IMR-90 (cell line): ENCODE measurements around the gene FOSB. TPM values are rescaled to one million over a fixed set of nuclear protein-coding genes. Genes with fewer than 3 reads are reported as not detected.

ENCODE experiments used
- ATAC-seq: fragments of 200-7000 bp; cut with Tn5 transposase; 2 replicates; pipeline ENCODE4 v1.9.1; 2020; ENCODE audit warnings: low read depth, mild to moderate bottlenecking, moderate library complexity
- BruUV-seq: library from RNA; stranded (reverse); fragments of 400-500 nt; replicated peaks from 2 replicates; lab custom pipeline; 2021; lab: Mats Ljungman, UMichigan
- CTCF ChIA-PET: fragments of 300-600 bp; formaldehyde crosslinking; extraction: SDS; loops from one replicate; lab custom pipeline; 2021; ENCODE audit warnings: antibody characterized with exemption; lab: Yijun Ruan, JAX
- POLR2A ChIA-PET: fragments of 300-600 bp; sonication (Branson Sonifier 250); formaldehyde crosslinking; loops from one replicate; lab custom pipeline; 2022; ENCODE audit warnings: antibody characterized with exemption; ENCODE audit not compliant: unreplicated experiment; lab: Charles Lee
- DNase-seq: peaks from one replicate; pipeline ENCODE4 v3.0.0; 2013
- H2AFZ ChIP-seq: replicated peaks from 2 replicates; pipeline ENCODE3; 2013; ENCODE audit warnings: low read length, mild to moderate bottlenecking; ENCODE audit not compliant: poor library complexity
- H2AK5ac ChIP-seq: 2 replicates; pipeline ENCODE4 v1.6.1; 2013; ENCODE audit warnings: low read depth, low read length, inconsistent platforms
- H2AK9ac ChIP-seq: replicated peaks from 2 replicates; pipeline ENCODE3; 2013; ENCODE audit warnings: mild to moderate bottlenecking, low read depth, low read length, moderate library complexity; ENCODE audit not compliant: poor library complexity
- H2BK120ac ChIP-seq: 2 replicates; pipeline ENCODE4 v1.6.1; 2013; ENCODE audit warnings: low read depth, low read length, inconsistent platforms
- H2BK15ac ChIP-seq: 3 replicates; pipeline ENCODE4 v1.6.1; 2013; ENCODE audit warnings: low read depth, low read length, inconsistent platforms
- H2BK20ac ChIP-seq: 2 replicates; pipeline ENCODE4 v1.6.1; 2013; ENCODE audit warnings: low read depth, mild to moderate bottlenecking, inconsistent platforms, low read length, moderate library complexity
- H2BK5ac ChIP-seq: 2 replicates; pipeline ENCODE4 v1.6.1; 2013; ENCODE audit warnings: mild to moderate bottlenecking, low read depth, low read length, inconsistent platforms; ENCODE audit not compliant: poor library complexity, severe bottlenecking
- H3K14ac ChIP-seq: replicated peaks from 2 replicates; pipeline ENCODE4 v1.6.1; 2013; ENCODE audit warnings: low read depth, low read length, inconsistent platforms
- H3K18ac ChIP-seq: 2 replicates; pipeline ENCODE4 v1.6.1; 2013; ENCODE audit warnings: low read depth, low read length, control low read depth
- H3K23ac ChIP-seq: 2 replicates; pipeline ENCODE4 v1.6.1; 2013; ENCODE audit warnings: low read depth, low read length, inconsistent platforms
- H3K27ac ChIP-seq: 2 replicates; pipeline ENCODE4 v1.5.1; 2013; ENCODE audit warnings: mild to moderate bottlenecking, control low read depth, low read length; ENCODE audit not compliant: insufficient read depth
- H3K27me3 ChIP-seq: 2 replicates; pipeline ENCODE4 v1.6.1; 2013; ENCODE audit warnings: low read length; ENCODE audit not compliant: control insufficient read depth, insufficient read depth
- H3K36me3 ChIP-seq: 2 replicates; pipeline ENCODE4 v1.6.1; 2013; ENCODE audit warnings: low read length, mixed read lengths; ENCODE audit not compliant: control insufficient read depth, insufficient read depth
- H3K4ac ChIP-seq: 2 replicates; pipeline ENCODE4 v1.6.1; 2013; ENCODE audit warnings: low read depth, low read length, inconsistent platforms
- H3K4me1 ChIP-seq: 2 replicates; pipeline ENCODE4 v1.6.1; 2013; ENCODE audit warnings: low read length, mixed read lengths; ENCODE audit not compliant: control insufficient read depth, insufficient read depth
- H3K4me2 ChIP-seq: 2 replicates; pipeline ENCODE4 v1.6.1; 2013; ENCODE audit warnings: low read depth, mild to moderate bottlenecking, control low read depth, low read length, moderate library complexity
- H3K4me3 ChIP-seq: 2 replicates; pipeline ENCODE4 v1.5.1; 2013; ENCODE audit warnings: low read depth, mild to moderate bottlenecking, control low read depth, low read length, moderate library complexity; ENCODE audit not compliant: insufficient read depth
- H3K56ac ChIP-seq: 2 replicates; pipeline ENCODE4 v1.6.1; 2013; ENCODE audit warnings: low read length, inconsistent platforms; ENCODE audit not compliant: insufficient read depth; ENCODE audit errors: extremely low read depth
- H3K79me1 ChIP-seq, 2 experiments: 2 replicates each; pipeline ENCODE4 v1.6.1; 2013; ENCODE audit warnings: low read length in 2 of 2, inconsistent platforms in 1 of 2, low read depth in 1 of 2
- H3K9ac ChIP-seq: 2 replicates; pipeline ENCODE4 v1.6.1; 2013; ENCODE audit warnings: low read depth, low read length, control low read depth
- H3K9me1 ChIP-seq: 2 replicates; pipeline ENCODE4 v1.6.1; 2013; ENCODE audit warnings: low read length, inconsistent platforms; ENCODE audit not compliant: insufficient read depth
- H3K9me3 ChIP-seq: 2 replicates; pipeline ENCODE4 v1.6.1; 2013; ENCODE audit warnings: low read length; ENCODE audit not compliant: control insufficient read depth, insufficient read depth
- H4K20me1 ChIP-seq: 2 replicates; pipeline ENCODE4 v1.6.1; 2013; ENCODE audit warnings: low read length, inconsistent platforms; ENCODE audit not compliant: insufficient read depth
- H4K5ac ChIP-seq: 2 replicates; pipeline ENCODE4 v1.6.1; 2013; ENCODE audit warnings: mild to moderate bottlenecking, low read depth, low read length, control low read depth
- H4K8ac ChIP-seq, 2 experiments: 2 replicates each; pipeline ENCODE4 v1.6.1; 2013; ENCODE audit warnings: low read depth in 2 of 2, low read length in 2 of 2, control low read depth in 1 of 2, inconsistent platforms in 1 of 2
- H4K91ac ChIP-seq: 2 replicates; pipeline ENCODE4 v1.6.1; 2013; ENCODE audit warnings: low read depth, low read length, inconsistent platforms; ENCODE audit not compliant: insufficient read depth
- BHLHE40 ChIP-seq: fragments of 150-350 bp; IDR thresholded peaks from 2 replicates; pipeline ENCODE4 v1.6.1; 2016; ENCODE audit warnings: mild to moderate bottlenecking, low read depth, low read length
- CEBPB ChIP-seq: IDR thresholded peaks from 2 replicates; pipeline ENCODE4 v1.6.1; 2012; ENCODE audit warnings: low read depth, low read length, improper control_type of control experiment
- CHD1 ChIP-seq: IDR thresholded peaks from 2 replicates; pipeline ENCODE4 v1.6.1; 2012; ENCODE audit warnings: low read depth, low read length, improper control_type of control experiment
- FOS ChIP-seq: fragments of 150-350 bp; IDR thresholded peaks from 2 replicates; pipeline ENCODE4 v1.6.1; 2016; ENCODE audit warnings: low read depth, low read length
- MAFK ChIP-seq: IDR thresholded peaks from 2 replicates; pipeline ENCODE4 v1.6.1; 2012; ENCODE audit warnings: low read depth, low read length, improper control_type of control experiment
- MAZ ChIP-seq: IDR thresholded peaks from 2 replicates; pipeline ENCODE4 v1.6.1; 2012; ENCODE audit warnings: low read depth, mild to moderate bottlenecking, low read length, improper control_type of control experiment, moderate library complexity, borderline replicate concordance
- MXI1 ChIP-seq: IDR thresholded peaks from 2 replicates; pipeline ENCODE4 v1.6.1; 2012; ENCODE audit warnings: low read depth, mild to moderate bottlenecking, low read length, moderate library complexity, borderline replicate concordance
- NFE2L2 ChIP-seq: fragments of 150-350 bp; IDR thresholded peaks from 2 replicates; pipeline ENCODE4 v1.6.1; 2016; ENCODE audit warnings: low read depth, mild to moderate bottlenecking, low read length
- POLR2A ChIP-seq: IDR thresholded peaks from 2 replicates; pipeline ENCODE4 v1.6.1; 2012; ENCODE audit warnings: mild to moderate bottlenecking, low read depth, low read length
- RAD21 ChIP-seq: IDR thresholded peaks from 2 replicates; pipeline ENCODE4 v1.6.1; 2012; ENCODE audit warnings: low read length, improper control_type of control experiment
- RCOR1 ChIP-seq: IDR thresholded peaks from 2 replicates; pipeline ENCODE4 v1.6.1; 2012; ENCODE audit warnings: mild to moderate bottlenecking, low read length, improper control_type of control experiment; ENCODE audit not compliant: insufficient replicate concordance
- RFX5 ChIP-seq: IDR thresholded peaks from 2 replicates; pipeline ENCODE4 v1.8.0; 2012; ENCODE audit warnings: low read depth, mild to moderate bottlenecking, low read length, moderate library complexity
- SMC3 ChIP-seq: fragments of 150-350 bp; IDR thresholded peaks from 2 replicates; pipeline ENCODE4 v1.6.1; 2016; ENCODE audit warnings: low read depth, mild to moderate bottlenecking, antibody characterized with exemption, low read length, moderate library complexity
- WGBS, 2 experiments: methylation state at CpG; one replicate each; pipeline versions ENCODE4 v1.1.5 to v1.1.7; 2013; ENCODE audit warnings: missing lambda C conversion rate in 2 of 2; ENCODE audit not compliant: insufficient read length in 1 of 2; ENCODE audit errors: extremely low coverage in 2 of 2; 5-methylcytosine and 5-hydroxymethylcytosine counted together
- dilution Hi-C: fragments of 300-500 bp; cut with HindIII; formaldehyde crosslinking; loops from one replicate; pipeline ENCODE4 v1.14.3; 2018; ENCODE audit warnings: low sequenced_read_pairs; ENCODE audit not compliant: unreplicated experiment
- in situ Hi-C: fragments of 300-500 bp; cut with MboI; formaldehyde crosslinking; loops from 3 replicates; pipeline ENCODE4 v1.14.3; 2019; ENCODE audit warnings: low sequenced_read_pairs, inconsistent platforms, mixed read lengths
- intact Hi-C: fragments of 100-400 bp; cut with micrococcal nuclease; formaldehyde crosslinking; loops from 2 replicates; pipeline ENCODE4 v1.10.0; 2022
- polyA plus RNA-seq, 3 experiments: library from polyadenylated mRNA; depleted of rRNA; stranded (reverse); fragments of >200 nt; gene quantifications; 2 replicates each; pipeline ENCODE4 v1.2.3, GENCODE V29; 2012; ENCODE audit warnings: low replicate concordance in 1 of 3
- total RNA-seq: library from RNA; depleted of rRNA; stranded (reverse); fragments of >200 nt; gene quantifications from 2 replicates; pipeline ENCODE4 v1.2.3, GENCODE V29; 2012
- TF ChIP-seq, protein P1 (sequence below): fragments of 150-350 bp; IDR thresholded peaks from 2 replicates; pipeline ENCODE4 v1.6.1; 2016; ENCODE audit warnings: low read depth, mild to moderate bottlenecking, low read length, moderate library complexity, borderline replicate concordance
- TF ChIP-seq, protein P2 (sequence below): fragments of 150-350 bp; IDR thresholded peaks from 2 replicates; pipeline ENCODE4 v1.6.1; 2017; ENCODE audit warnings: mild to moderate bottlenecking, antibody characterized with exemption, low read length, low read depth
- TF ChIP-seq, protein P3 (sequence below): conservative IDR thresholded peaks from 2 replicates; pipeline ENCODE4 v1.5.1; 2012; ENCODE audit warnings: mild to moderate bottlenecking, low read depth, low read length, improper control_type of control experiment

Gene FOSB
- total and polyA plus RNA-seq, 2 of the 4 experiments (the other 2 are of a cell fraction), result 11.1 to 15.6 TPM

DNA sequence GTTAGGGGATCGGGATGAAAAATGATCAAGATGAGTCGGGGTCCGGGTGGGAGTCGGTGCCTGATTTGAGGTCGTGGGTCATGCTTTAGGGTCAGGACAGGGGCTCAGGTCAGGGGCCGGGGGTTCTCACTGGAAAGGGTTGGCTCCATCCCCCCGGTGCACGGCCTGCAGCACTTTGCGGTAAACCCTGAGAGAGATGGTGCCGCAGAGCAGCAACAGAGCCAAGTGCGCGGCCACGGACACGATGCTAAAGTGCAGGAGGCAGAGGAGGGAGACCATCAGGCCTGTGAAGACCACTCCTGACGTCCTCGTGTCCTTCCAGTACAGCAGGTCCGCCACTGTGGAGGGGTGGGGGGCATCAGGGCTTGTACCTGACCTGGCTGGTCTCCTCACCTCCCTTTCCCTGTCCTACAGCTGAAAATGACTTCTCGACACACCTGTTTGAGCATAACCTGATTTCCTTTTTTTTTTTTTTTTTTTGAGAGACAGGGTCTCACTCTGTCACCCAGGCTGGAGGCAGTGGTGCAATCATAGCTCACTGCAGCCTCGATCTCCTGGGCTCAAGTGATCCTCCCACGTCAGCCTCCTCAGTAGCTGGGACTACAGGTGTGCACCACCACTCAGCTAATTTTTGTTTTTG is 21.5 kb downstream of the FOSB start:
- ChIA-PET CTCF (interaction anchor here (0.6 to 0.9 kb wide), 2 partner anchors 11 to 50 kb away, joined by 3 to 6 read pairs; no protein-coding TSS in a partner anchor), POLR2A (no interaction called here)
- Histone ChIP-seq H2BK20ac (no peak overlapping the region), H3K36me3 (no peaks in the 10 kb centered on the region), H2AK9ac (peak overlapping the region; percentile 78), H3K23ac (no peak overlapping the region), H3K27ac (no peak overlapping the region), H3K14ac (no peak overlapping the region), H4K8ac (no peak overlapping the region), H3K79me1 (peaks cover 0 to 10% of the 10 kb centered on the region in 2 experiments; a peak in 1 of 4 replicates), H3K9ac (no peak overlapping the region), H2BK5ac (no peak overlapping the region), H4K91ac (no peak overlapping the region), H2BK15ac (no peak overlapping the region), H2BK120ac (no peak overlapping the region), H2AFZ (no peak overlapping the region), H4K20me1 (peaks cover 3% of the 10 kb centered on the region; the same call in 1 of the 2 replicates), H3K18ac (no peak overlapping the region), H3K4me2 (no peak overlapping the region), H3K9me1 (peaks cover 3% of the 10 kb centered on the region; the same call in 1 of the 2 replicates), H3K56ac (no peak overlapping the region), H3K4me3 (no peak overlapping the region), H3K4ac (no peak overlapping the region), H4K5ac (no peak overlapping the region), H3K27me3 (no peaks in the 10 kb centered on the region), H2AK5ac (no peak overlapping the region), H3K9me3 (no peaks in the 10 kb centered on the region), H3K4me1 (no peaks in the 10 kb centered on the region)
- no TSS peak for BruUV-seq
- DNase-seq (no peak), ATAC-seq (no peak)
- intact Hi-C loops (no loop called here), dilution Hi-C loops (no loop called here), in situ Hi-C loops (no loop called here)
- TF ChIP-seq, protein P1, sequence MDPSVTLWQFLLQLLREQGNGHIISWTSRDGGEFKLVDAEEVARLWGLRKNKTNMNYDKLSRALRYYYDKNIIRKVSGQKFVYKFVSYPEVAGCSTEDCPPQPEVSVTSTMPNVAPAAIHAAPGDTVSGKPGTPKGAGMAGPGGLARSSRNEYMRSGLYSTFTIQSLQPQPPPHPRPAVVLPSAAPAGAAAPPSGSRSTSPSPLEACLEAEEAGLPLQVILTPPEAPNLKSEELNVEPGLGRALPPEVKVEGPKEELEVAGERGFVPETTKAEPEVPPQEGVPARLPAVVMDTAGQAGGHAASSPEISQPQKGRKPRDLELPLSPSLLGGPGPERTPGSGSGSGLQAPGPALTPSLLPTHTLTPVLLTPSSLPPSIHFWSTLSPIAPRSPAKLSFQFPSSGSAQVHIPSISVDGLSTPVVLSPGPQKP, result no peak
- no peak for TF ChIP-seq SMC3
- no peak for TF ChIP-seq NFE2L2
- no peak for TF ChIP-seq POLR2A
- no peak for TF ChIP-seq RAD21
- TF ChIP-seq, protein P2, sequence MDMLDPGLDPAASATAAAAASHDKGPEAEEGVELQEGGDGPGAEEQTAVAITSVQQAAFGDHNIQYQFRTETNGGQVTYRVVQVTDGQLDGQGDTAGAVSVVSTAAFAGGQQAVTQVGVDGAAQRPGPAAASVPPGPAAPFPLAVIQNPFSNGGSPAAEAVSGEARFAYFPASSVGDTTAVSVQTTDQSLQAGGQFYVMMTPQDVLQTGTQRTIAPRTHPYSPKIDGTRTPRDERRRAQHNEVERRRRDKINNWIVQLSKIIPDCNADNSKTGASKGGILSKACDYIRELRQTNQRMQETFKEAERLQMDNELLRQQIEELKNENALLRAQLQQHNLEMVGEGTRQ, result no peak
- no peak for TF ChIP-seq MAFK
- no peak for TF ChIP-seq CEBPB
- TF ChIP-seq RCOR1, result no peak
- no peak for TF ChIP-seq CHD1
- no peak for TF ChIP-seq RFX5
- no peak for TF ChIP-seq MAZ
- TF ChIP-seq BHLHE40, result no peak
- TF ChIP-seq MXI1, result no peak
- TF ChIP-seq, protein P3, sequence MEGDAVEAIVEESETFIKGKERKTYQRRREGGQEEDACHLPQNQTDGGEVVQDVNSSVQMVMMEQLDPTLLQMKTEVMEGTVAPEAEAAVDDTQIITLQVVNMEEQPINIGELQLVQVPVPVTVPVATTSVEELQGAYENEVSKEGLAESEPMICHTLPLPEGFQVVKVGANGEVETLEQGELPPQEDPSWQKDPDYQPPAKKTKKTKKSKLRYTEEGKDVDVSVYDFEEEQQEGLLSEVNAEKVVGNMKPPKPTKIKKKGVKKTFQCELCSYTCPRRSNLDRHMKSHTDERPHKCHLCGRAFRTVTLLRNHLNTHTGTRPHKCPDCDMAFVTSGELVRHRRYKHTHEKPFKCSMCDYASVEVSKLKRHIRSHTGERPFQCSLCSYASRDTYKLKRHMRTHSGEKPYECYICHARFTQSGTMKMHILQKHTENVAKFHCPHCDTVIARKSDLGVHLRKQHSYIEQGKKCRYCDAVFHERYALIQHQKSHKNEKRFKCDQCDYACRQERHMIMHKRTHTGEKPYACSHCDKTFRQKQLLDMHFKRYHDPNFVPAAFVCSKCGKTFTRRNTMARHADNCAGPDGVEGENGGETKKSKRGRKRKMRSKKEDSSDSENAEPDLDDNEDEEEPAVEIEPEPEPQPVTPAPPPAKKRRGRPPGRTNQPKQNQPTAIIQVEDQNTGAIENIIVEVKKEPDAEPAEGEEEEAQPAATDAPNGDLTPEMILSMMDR, result no peak
- no peak for TF ChIP-seq FOS
- WGBS, 2 experiments, result 89 to 100% methylated on average over 1 to 13 of the region's 20 CpGs
